Uterus (tissue), 2 donors: Measurements from ENCODE around the gene COG6.

Experiments
- CTCF ChIP-seq, 4 experiments: fragments of 200-600 bp in 2 of 4; fragments of 450-650 bp in 2 of 4; sonication (generic) in 2 of 4; IDR thresholded peaks; one replicate each; pipeline ENCODE4 v1.5.1; 2016 to 2019; ENCODE audit warnings: antibody characterized with exemption in 4 of 4, mild to moderate bottlenecking in 2 of 4, moderate library complexity in 1 of 4
- POLR2A ChIP-seq, 2 donors: fragments of 450-650 bp; IDR thresholded peaks; one replicate each; pipeline ENCODE4 v1.6.1; 2016; ENCODE audit warnings: antibody characterized with exemption in 2 of 2, mild to moderate bottlenecking in 1 of 2, moderate library complexity in 1 of 2

- TF ChIP-seq CTCF (IDR thresholded peaks at IDR 0.05) (no peak), POLR2A (IDR thresholded peaks at IDR 0.05) (no peak)
Measured at GRCh38 chr13:39789451-39789850, 134.0 kb downstream of the COG6 start.
